Upper lobe of left lung (tissue), 4 donors: Measurements from ENCODE around the gene MAP1LC3C.

Experiments used
- EP300 ChIP-seq, 4 donors: sonication (generic); formaldehyde crosslinking; IDR thresholded peaks; one replicate each; pipeline ENCODE4 v1.5.1; 2017; ENCODE audit warnings: antibody characterized with exemption in 4 of 4, control low read depth in 2 of 4
- POLR2A ChIP-seq, 4 donors: fragments of 450-650 bp; IDR thresholded peaks; one replicate each; pipeline ENCODE4 v1.5.1; 2016 to 2017; ENCODE audit warnings: antibody characterized with exemption in 4 of 4, mild to moderate bottlenecking in 2 of 4
- POLR2AphosphoS5 ChIP-seq, 2 donors: sonication (generic); formaldehyde crosslinking; IDR thresholded peaks; one replicate each; pipeline ENCODE4 v1.5.1; 2017; ENCODE audit warnings: antibody characterized with exemption in 2 of 2
- TF ChIP-seq, protein P1 (sequence below), 6 experiments: fragments of 450-650 bp in 4 of 6; fragments of 200-600 bp in 2 of 6; sonication (generic) in 2 of 6; IDR thresholded peaks; one replicate each; pipeline ENCODE4 v1.5.1; 2016 to 2019; ENCODE audit warnings: antibody characterized with exemption in 6 of 6

DNA sequence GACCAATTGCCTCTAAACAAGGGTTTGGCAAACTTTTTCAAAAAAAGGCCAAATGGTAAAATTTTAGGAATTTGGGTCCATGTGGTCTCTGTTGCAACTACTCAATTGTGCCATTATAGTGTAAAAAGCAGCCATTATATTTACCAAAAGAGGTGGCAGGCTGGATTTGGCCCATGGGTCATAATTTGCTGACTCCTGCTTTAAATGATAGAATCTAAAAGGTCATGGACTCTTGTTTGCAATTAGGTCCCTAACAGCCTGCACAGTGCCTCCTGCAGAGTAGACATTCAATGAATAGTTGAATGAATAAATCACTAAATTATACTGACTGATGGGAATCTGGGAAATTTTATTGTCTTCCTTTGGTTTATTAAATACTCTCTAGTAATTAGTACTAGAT, 35.2 kb downstream of the MAP1LC3C start:
- TF ChIP-seq, protein P1, sequence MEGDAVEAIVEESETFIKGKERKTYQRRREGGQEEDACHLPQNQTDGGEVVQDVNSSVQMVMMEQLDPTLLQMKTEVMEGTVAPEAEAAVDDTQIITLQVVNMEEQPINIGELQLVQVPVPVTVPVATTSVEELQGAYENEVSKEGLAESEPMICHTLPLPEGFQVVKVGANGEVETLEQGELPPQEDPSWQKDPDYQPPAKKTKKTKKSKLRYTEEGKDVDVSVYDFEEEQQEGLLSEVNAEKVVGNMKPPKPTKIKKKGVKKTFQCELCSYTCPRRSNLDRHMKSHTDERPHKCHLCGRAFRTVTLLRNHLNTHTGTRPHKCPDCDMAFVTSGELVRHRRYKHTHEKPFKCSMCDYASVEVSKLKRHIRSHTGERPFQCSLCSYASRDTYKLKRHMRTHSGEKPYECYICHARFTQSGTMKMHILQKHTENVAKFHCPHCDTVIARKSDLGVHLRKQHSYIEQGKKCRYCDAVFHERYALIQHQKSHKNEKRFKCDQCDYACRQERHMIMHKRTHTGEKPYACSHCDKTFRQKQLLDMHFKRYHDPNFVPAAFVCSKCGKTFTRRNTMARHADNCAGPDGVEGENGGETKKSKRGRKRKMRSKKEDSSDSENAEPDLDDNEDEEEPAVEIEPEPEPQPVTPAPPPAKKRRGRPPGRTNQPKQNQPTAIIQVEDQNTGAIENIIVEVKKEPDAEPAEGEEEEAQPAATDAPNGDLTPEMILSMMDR (IDR thresholded peaks at IDR 0.05) = no peak
- TF ChIP-seq POLR2A (IDR thresholded peaks at IDR 0.05) = no peak
- TF ChIP-seq POLR2AphosphoS5 (IDR thresholded peaks at IDR 0.05) = no peak
- no peak for TF ChIP-seq EP300 (IDR thresholded peaks at IDR 0.05)
